ENCODE measurements around the gene MTFMT.

The MTFMT gene

GRCh38 chr15:65042776-65043327 is 13.4 kb upstream of the MTFMT start:
- Histone ChIP-seq H3K4me3 (ENCODE audit: low read depth, low read length) (no peak overlapping the region), H3K27ac (no peak overlapping the region), H3K36me3 (replicated peaks) (no peaks in the 10 kb centered on the region), H3K27me3 (replicated peaks) (no peaks in the 10 kb centered on the region)
- in situ Hi-C loops (cut with HindIII; ENCODE audit: low pct_ligation_motif_present, low sequenced_read_pairs): no loop called here
- no peak for TF ChIP-seq CTCF (IDR thresholded peaks at IDR 0.05; ENCODE audit: low read depth, low read length, missing control alignments)
- no peak for DNase-seq

DNA sequence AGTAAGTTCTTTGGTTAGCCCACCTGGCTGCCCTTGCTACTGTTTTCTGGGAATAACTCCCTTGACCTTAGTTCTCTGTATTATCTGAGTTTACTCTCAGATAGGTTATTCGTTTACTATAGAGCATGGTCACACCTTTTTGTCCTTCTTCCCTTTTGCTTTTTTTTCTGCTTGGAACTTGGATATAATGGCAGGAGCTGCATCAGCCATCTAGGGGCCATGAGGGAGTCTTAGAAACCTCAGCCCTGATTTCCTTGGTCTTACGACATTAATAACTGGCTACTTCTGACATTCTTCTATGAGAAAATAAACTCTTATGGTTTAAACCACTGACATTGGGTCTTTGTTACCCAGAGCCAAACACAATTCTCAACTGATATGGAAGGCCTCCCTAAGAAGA is 12.3 kb upstream of the MTFMT start:
- in situ Hi-C loops (cut with HindIII; ENCODE audit: low pct_ligation_motif_present, low sequenced_read_pairs): no loop called here

GRCh38 chr15:65040461-65040860 is 11.0 kb upstream of the MTFMT start:
- TF ChIP-seq CTCF (IDR thresholded peaks at IDR 0.05; ENCODE audit: low read depth, low read length, missing control alignments): no peak
- H3K27ac ChIP-seq: no peak overlapping the region
- no peaks in the 10 kb centered on the region for H3K27me3 ChIP-seq (replicated peaks)
- no peak for DNase-seq
- no peaks in the 10 kb centered on the region for H3K36me3 ChIP-seq (replicated peaks)
- no peak overlapping the region for H3K4me3 ChIP-seq (ENCODE audit: low read depth, low read length)
- in situ Hi-C loops (cut with HindIII; ENCODE audit: low pct_ligation_motif_present, low sequenced_read_pairs): no loop called here

More for the DNA sequence above, 12.3 kb upstream of the MTFMT start:
- no peaks in the 10 kb centered on the region for H3K27me3 ChIP-seq (replicated peaks)
- no peak overlapping the region for H3K4me3 ChIP-seq (ENCODE audit: low read depth, low read length)
- no peaks in the 10 kb centered on the region for H3K36me3 ChIP-seq (replicated peaks)
- DNase-seq: no peak
- no peak for TF ChIP-seq CTCF (IDR thresholded peaks at IDR 0.05; ENCODE audit: low read depth, low read length, missing control alignments)
- H3K27ac ChIP-seq: no peak overlapping the region

GRCh38 chr15:65038836-65039235 is 9.4 kb upstream of the MTFMT start:
- TF ChIP-seq CTCF (IDR thresholded peaks at IDR 0.05; ENCODE audit: low read depth, low read length, missing control alignments): no peak
- no peaks in the 10 kb centered on the region for H3K27me3 ChIP-seq (replicated peaks)
- in situ Hi-C loops (cut with HindIII; ENCODE audit: low pct_ligation_motif_present, low sequenced_read_pairs): no loop called here

GRCh38 chr15:65038428-65038827 is 9.0 kb upstream of the MTFMT start:
- H3K27ac ChIP-seq: no peak overlapping the region
- no peak for TF ChIP-seq CTCF (IDR thresholded peaks at IDR 0.05; ENCODE audit: low read depth, low read length, missing control alignments)
- in situ Hi-C loops (cut with HindIII; ENCODE audit: low pct_ligation_motif_present, low sequenced_read_pairs): no loop called here
- DNase-seq: no peak
- no peaks in the 10 kb centered on the region for H3K36me3 ChIP-seq (replicated peaks)
- H3K4me3 ChIP-seq (ENCODE audit: low read depth, low read length): no peak overlapping the region
- no peaks in the 10 kb centered on the region for H3K27me3 ChIP-seq (replicated peaks)

More at GRCh38 chr15:65038836-65039235, 9.4 kb upstream of the MTFMT start:
- no peak for DNase-seq
- Histone ChIP-seq H3K4me3 (ENCODE audit: low read depth, low read length) (no peak overlapping the region), H3K27ac (no peak overlapping the region), H3K36me3 (replicated peaks) (no peaks in the 10 kb centered on the region)

GRCh38 chr15:65037309-65037708 is 7.9 kb upstream of the MTFMT start:
- Histone ChIP-seq H3K27ac (no peak overlapping the region), H3K27me3 (replicated peaks) (no peaks in the 10 kb centered on the region), H3K36me3 (replicated peaks) (no peaks in the 10 kb centered on the region), H3K4me3 (ENCODE audit: low read depth, low read length) (no peak overlapping the region)
- no peak for TF ChIP-seq CTCF (IDR thresholded peaks at IDR 0.05; ENCODE audit: low read depth, low read length, missing control alignments)
- no peak for DNase-seq
- in situ Hi-C loops (cut with HindIII; ENCODE audit: low pct_ligation_motif_present, low sequenced_read_pairs): no loop called here

Measured in brain microvascular endothelial cell (primary cell).